NCI-H1092 (cell line): Measurements from ENCODE around the gene SLC25A21.
A peak's percentile ranks its signal among the peaks of the same experiment; 100 is the strongest.
"Not testable (repeated sequence)": the region's sequence is repeated elsewhere in the genome, so short reads cannot be mapped to it uniquely, and the experiment has no call there.

Source experiments
- DNase-seq: peaks from one replicate; lab custom pipeline; 2025; lab: John Stamatoyannopoulos, UW

Gene SLC25A21

GRCh38 chr14:36863271-36863670, 309.1 kb downstream of the SLC25A21 start:
- no peak for DNase-seq

GRCh38 chr14:36862237-36862636, 310.2 kb downstream of the SLC25A21 start:
- DNase-seq = not testable (repeated sequence)

DNA sequence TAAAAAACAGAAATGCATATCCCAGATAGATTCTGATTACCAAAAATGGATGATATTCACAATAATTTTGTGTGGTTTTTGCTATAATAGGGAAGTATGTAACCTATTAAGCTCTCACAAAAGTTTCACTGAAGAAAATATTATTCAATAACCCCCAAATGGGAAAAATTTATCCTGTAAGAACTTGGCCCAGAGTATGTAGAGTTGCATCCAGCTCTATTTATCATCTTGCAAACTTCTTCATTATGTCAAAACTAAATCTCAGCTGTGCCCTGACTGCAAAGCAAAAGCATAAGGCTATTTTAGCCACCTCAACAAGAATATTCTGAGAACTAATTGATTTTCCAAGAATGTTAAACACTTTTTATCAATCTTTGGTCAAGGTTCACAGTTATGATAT, 311.6 kb downstream of the SLC25A21 start:
- no peak for DNase-seq

- DNase-seq = no peak
These were observed 313.3 kb downstream of the SLC25A21 start for GRCh38 chr14:36859119-36859518.

DNA sequence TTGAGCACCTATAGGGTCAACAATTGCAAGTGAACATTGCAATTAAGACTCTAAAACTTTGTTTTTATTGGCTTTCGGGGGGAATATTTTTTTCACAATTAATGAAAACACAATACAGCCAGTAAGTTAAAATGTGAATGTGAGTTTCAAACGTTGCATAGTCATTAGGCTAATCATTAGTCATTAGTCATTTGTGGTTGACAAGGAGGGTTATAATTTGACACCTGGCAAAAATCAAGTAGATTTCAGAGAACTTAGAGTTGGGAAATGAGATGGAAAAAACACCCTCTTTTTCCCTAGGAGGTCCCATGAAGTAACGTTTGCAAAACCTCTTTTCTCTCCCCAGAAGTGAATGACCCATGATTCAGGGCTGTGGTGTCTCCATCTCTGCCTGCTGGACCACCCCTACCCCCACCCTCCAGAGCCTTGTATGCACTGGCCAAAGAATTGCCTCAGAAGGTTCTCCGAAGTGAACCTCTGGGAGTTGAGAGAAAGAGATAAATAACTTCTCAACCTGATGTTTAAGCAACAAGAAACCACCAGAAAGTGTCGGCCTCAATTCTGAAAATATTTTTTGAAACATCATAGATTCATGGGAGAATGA, 314.5 kb downstream of the SLC25A21 start:
- DNase-seq = no peak

- peak; percentile 80 for DNase-seq
These were observed 315.3 kb downstream of the SLC25A21 start for GRCh38 chr14:36857136-36857535.

DNA sequence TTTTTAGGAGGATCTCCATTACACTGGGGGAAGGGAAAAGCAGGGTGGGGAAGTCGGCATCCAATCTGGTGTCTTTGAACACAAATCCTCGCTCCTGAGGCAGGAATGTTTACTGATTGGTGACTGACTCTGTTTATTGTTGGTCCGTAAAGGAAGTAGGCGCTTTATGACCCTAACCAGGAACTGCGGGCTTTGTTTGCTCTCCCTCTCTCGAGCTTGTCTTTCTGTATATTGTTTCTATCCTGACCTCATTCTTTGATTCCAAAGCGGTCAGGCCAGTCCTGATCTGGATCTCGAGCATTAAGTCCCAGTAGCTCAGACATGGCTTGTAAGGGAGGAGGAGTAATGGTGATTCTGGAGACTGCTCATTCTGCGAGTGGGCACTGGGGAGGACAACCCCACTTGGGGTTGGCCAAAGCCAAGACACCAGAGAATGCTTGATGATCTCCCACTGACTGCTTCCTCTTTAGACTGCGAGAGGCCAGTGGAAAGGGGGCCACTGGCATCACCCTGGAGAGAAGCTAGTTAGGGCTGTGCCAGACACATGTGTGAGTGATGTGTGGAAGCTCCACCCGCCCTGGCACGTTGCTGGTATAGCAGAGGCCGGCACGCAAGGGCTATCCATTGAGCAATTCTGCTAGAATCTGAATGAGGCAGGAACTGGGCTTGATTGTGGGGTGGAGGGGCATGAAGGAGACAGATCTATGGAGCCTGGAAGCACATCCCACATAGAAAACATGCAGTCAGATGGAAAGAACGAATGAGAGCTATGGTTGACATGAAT, 316.1 kb downstream of the SLC25A21 start:
- peak; percentile 13 for DNase-seq

DNA sequence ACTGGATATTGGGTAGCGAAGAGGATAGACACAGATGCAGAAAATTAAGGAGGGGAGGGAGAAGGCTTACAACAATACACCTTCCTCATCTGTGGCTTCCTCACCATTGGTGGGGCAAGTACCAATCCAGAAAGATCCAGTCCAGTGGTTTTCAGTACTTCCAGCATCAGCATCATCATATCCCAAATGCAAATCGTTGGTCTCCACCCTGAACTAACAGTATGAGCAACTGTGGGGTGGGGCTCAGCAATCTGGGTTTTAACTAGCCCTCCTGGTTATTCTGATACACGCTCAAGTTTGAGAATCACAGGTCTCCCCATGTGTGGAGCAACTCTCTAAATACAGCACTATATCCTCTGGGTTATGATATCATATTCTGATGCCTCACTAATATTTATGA, 317.0 kb downstream of the SLC25A21 start:
- DNase-seq = no peak

- DNase-seq = no peak
These were observed 319.3 kb downstream of the SLC25A21 start for GRCh38 chr14:36852981-36853691.

- no peak for DNase-seq
These were observed 324.2 kb downstream of the SLC25A21 start for GRCh38 chr14:36848213-36848612.

GRCh38 chr14:36847366-36847765, 325.0 kb downstream of the SLC25A21 start:
- no peak for DNase-seq

- no peak for DNase-seq
These were observed 326.9 kb downstream of the SLC25A21 start for GRCh38 chr14:36845356-36846012.

DNA sequence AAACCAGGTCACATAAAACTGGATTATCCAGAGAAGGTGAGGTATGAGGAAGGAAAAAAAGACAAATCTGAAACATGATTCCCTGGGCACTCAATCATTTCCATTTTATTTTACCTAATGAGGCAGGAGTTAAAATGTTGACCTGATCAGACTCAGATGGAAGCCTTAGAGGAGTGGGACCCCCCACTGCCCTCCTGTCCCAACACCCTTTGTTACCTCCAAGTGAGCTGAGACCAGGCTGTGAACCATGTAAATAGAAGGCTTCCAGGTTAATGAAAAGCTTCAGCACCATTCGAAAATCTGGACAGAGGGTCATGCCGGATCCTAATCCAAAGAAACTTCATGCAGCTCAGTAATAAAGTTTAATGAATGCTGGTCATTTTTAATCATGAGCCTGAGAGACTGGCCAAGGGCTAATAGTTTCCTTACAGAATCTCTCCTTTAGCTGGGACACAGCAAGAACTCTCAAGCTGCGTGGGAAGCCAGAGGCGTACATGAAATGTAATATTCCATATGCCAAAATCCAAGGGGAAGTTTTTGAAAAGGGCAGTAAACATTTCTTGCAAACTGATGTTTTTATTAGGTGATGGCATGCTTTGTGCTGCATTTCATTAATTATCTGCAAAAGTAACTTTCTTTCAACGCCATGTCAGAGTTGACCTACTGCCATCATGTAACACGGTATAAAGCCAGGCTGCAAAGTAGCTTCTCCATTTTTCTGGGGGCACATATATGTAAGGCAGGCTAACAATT, 327.8 kb downstream of the SLC25A21 start:
- DNase-seq = no peak

DNA sequence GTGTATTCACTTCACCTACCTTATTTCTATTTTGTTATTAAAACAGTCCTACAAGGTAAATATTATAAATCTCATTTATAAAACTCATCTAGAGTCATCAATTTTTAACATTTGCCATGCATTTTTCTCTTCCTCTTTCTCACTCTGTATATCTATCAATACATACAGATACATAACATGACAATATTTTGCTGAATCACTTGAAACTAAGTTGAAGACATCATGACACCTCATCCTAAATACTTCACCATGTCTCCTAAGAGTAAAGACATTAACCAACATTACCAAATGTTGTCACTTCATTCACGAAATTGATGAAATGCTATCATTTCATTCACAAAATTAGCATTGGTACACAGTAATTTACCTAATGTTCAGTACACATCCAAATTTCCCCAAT, 329.0 kb downstream of the SLC25A21 start:
- DNase-seq = no peak

GRCh38 chr14:36835128-36835527, 337.3 kb downstream of the SLC25A21 start:
- DNase-seq = peak; percentile 52

GRCh38 chr14:36834293-36834692, 338.1 kb downstream of the SLC25A21 start:
- DNase-seq = no peak

- no peak for DNase-seq
These were observed 342.9 kb downstream of the SLC25A21 start for GRCh38 chr14:36829547-36829946.

DNA sequence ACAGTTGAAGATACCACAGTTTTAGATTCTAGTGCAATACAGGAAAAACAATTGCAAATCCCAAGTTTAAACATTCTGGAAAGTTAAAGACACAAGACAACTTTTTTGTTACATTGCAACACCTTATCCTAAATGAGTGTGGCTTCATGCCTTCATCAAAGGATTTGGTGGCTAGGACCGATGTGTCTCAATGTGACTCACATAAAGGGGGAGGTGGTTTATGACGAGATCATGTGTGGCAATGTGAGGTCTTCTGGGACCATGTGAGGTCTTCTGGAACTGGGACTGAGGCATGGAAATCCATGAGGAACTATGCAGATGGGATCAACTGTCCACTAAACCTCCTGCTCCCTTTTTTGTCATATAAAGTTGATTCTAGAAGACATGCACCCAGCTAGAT, 344.5 kb downstream of the SLC25A21 start:
- DNase-seq = no peak

DNA sequence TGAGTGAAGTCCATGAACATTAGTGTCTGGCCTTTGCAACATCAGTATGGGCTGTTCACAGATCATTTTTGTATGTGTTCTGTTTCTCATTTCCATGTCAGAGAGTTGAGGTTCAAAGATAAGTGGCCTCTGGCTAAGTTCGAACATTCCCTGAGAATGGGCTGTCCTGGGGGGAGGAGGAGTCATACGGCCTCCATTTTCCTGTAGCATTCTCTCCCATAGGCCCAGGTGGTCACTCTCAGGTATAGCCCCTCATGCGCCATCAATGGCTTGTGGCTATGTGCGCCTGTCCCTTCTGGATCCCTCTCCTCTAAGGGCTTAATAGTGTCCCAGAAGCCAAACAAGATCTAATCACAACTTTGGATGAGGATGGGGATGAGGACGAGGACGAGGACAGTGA, 345.8 kb downstream of the SLC25A21 start:
- DNase-seq = no peak

- no peak for DNase-seq
These were observed 347.6 kb downstream of the SLC25A21 start for GRCh38 chr14:36824854-36825253.

- DNase-seq = no peak
These were observed 348.8 kb downstream of the SLC25A21 start for GRCh38 chr14:36823651-36824050.

DNA sequence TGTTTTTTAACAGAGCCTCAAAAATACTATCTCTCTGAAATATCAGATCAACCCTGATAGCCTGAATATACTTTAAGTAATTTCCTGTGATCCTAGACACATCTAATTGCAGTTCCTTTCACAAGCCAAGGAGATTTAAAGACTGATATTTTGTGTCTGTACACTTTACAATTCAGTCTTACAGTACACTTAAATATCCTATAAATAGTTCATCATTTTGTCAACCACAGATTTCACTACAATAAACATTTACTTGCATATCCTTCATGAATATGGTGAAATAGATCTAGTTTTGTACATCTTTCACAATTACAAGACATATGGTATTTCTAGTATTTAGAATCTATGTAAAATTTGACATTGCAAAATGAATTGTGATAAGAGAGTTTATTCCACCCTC, 349.7 kb downstream of the SLC25A21 start:
- no peak for DNase-seq
